B cell (primary cell): ENCODE results near the gene HIGD2A. TPM values are rescaled to one million over a fixed set of nuclear protein-coding genes. Genes with fewer than 3 reads are reported as not detected.

Experiments
- ATAC-seq: fragments of 200-7000 bp; cut with Tn5 transposase; one replicate; pipeline ENCODE4 v1.10.0; 2021; ENCODE audit warnings: low read depth, mild to moderate bottlenecking, moderate number of reproducible peaks, moderate library complexity
- CTCF ChIA-PET: fragments of 350-600 bp; sonication (Branson Sonifier 250); formaldehyde crosslinking; loops from one replicate; lab custom pipeline; 2021; ENCODE audit warnings: antibody characterized with exemption, inconsistent platforms; lab: Charles Lee
- POLR2A ChIA-PET: fragments of 350-600 bp; sonication (Branson Sonifier 250); formaldehyde crosslinking; loops from one replicate; lab custom pipeline; 2021; ENCODE audit warnings: antibody characterized with exemption; lab: Charles Lee
- DNase-seq: peaks from one replicate; pipeline ENCODE4 v3.0.0; 2013
- H2AFZ ChIP-seq: 2 replicates; pipeline ENCODE4 v1.6.1; 2012; ENCODE audit warnings: mild to moderate bottlenecking, low read depth, low read length; ENCODE audit not compliant: insufficient read depth, poor library complexity, severe bottlenecking
- H3K27ac ChIP-seq, 2 donors: 1 replicate in 1 of 2; 2 replicates in 1 of 2; pipeline ENCODE4 v1.5.1; 2012 to 2013; ENCODE audit warnings: low read length in 2 of 2, mild to moderate bottlenecking in 2 of 2, moderate library complexity in 1 of 2
- H3K27me3 ChIP-seq, 4 experiments: fragments of 200-600 bp in 1 of 4; sonication (generic) in 1 of 4; replicated peaks in 1 of 4; 1 replicate in 2 of 4; 2 replicates in 2 of 4; pipeline versions ENCODE4 v1.6.1 to v1.7.0; 2013 to 2016; ENCODE audit warnings: low read length in 3 of 4, mild to moderate bottlenecking in 2 of 4, mixed read lengths in 1 of 4, moderate library complexity in 1 of 4; ENCODE audit not compliant: insufficient read depth in 4 of 4, control insufficient read depth in 3 of 4; ENCODE audit errors: control extremely low read depth in 1 of 4
- H3K36me3 ChIP-seq, 2 experiments: replicated peaks in 1 of 2; 1 replicate in 1 of 2; 2 replicates in 1 of 2; pipeline versions ENCODE4 v1.6.1 to v1.7.1; 2013; ENCODE audit warnings: low read length in 1 of 2; ENCODE audit not compliant: insufficient read depth in 2 of 2, control insufficient read depth in 1 of 2; ENCODE audit errors: control extremely low read depth in 1 of 2, extremely low read depth in 1 of 2
- H3K4me1 ChIP-seq, 2 donors: fragments of 200-600 bp in 1 of 2; sonication (generic) in 1 of 2; 1 replicate in 1 of 2; 2 replicates in 1 of 2; pipeline versions ENCODE4 v1.5.1 to v1.6.1; 2013 to 2017; ENCODE audit warnings: low read length in 2 of 2; ENCODE audit not compliant: control insufficient read depth in 2 of 2, insufficient read depth in 2 of 2
- H3K4me2 ChIP-seq: replicated peaks from 2 replicates; pipeline ENCODE3; 2012; ENCODE audit warnings: mild to moderate bottlenecking, low read depth, low read length; ENCODE audit not compliant: poor library complexity, severe bottlenecking
- H3K4me3 ChIP-seq, 5 experiments: fragments of 200-600 bp in 1 of 5; sonication (generic) in 1 of 5; 1 replicate in 3 of 5; 2 replicates in 2 of 5; pipeline versions ENCODE4 v1.5.1 to v1.7.0; 2011 to 2016; ENCODE audit warnings: low read length in 4 of 5, mild to moderate bottlenecking in 4 of 5, low read depth in 2 of 5, control low read depth in 1 of 5, moderate library complexity in 1 of 5; ENCODE audit not compliant: insufficient read depth in 1 of 5; ENCODE audit errors: control extremely low read depth in 1 of 5, extremely low read depth in 1 of 5
- H3K79me2 ChIP-seq: fragments of 200-600 bp; sonication (generic); one replicate; pipeline ENCODE4 v1.6.0; 2016; ENCODE audit warnings: low read length; ENCODE audit not compliant: control insufficient read depth, insufficient read depth
- H3K9ac ChIP-seq: fragments of 200-600 bp; sonication (generic); 2 replicates; pipeline ENCODE4 v1.6.1; 2017; ENCODE audit warnings: mild to moderate bottlenecking, low read length, moderate library complexity
- H3K9me3 ChIP-seq, 3 donors: one replicate each; pipeline versions ENCODE4 v1.6.1 to v1.7.1; 2013; ENCODE audit warnings: low read length in 2 of 3; ENCODE audit not compliant: control insufficient read depth in 2 of 3, insufficient read depth in 1 of 3; ENCODE audit errors: control extremely low read depth in 1 of 3
- H4K20me1 ChIP-seq: 2 replicates; pipeline ENCODE4 v1.6.0; 2012; ENCODE audit warnings: mild to moderate bottlenecking, low read length; ENCODE audit not compliant: insufficient read depth, control insufficient read depth, poor library complexity, severe bottlenecking
- H3K27ac Mint-ChIP-seq: one replicate; pipeline ENCODE4 v1.8.0; 2021; ENCODE audit warnings: mixed read lengths
- H3K27me3 Mint-ChIP-seq: one replicate; pipeline ENCODE4 v1.8.0; 2021; ENCODE audit warnings: mixed read lengths
- H3K4me1 Mint-ChIP-seq: one replicate; pipeline ENCODE4 v1.8.0; 2021; ENCODE audit warnings: mixed read lengths
- H3K4me3 Mint-ChIP-seq: one replicate; pipeline ENCODE4 v1.8.0; 2021; ENCODE audit warnings: mixed read lengths
- H3K9me3 Mint-ChIP-seq: one replicate; pipeline ENCODE4 v1.8.0; 2022; ENCODE audit warnings: mixed read lengths; ENCODE audit not compliant: insufficient read depth
- EZH2 ChIP-seq: IDR thresholded peaks from 2 replicates; pipeline ENCODE4 v1.6.1; 2012; ENCODE audit warnings: borderline replicate concordance, low read depth, mild to moderate bottlenecking, moderate library complexity, low read length; ENCODE audit not compliant: insufficient read depth, poor library complexity, severe bottlenecking
- WGBS: methylation state at CpG from one replicate; pipeline ENCODE4 v1.1.5; 2013; ENCODE audit warnings: missing lambda C conversion rate; ENCODE audit not compliant: insufficient coverage; 5-methylcytosine and 5-hydroxymethylcytosine counted together
- intact Hi-C: fragments of 100-400 bp; cut with micrococcal nuclease; formaldehyde crosslinking; loops from one replicate; pipeline ENCODE4 v1.10.0; 2022
- polyA plus RNA-seq: library from polyadenylated mRNA; depleted of rRNA; stranded (reverse); fragments of >200 nt; gene quantifications from 2 replicates; pipeline ENCODE4 v1.2.3, GENCODE V29; 2012
- total RNA-seq, 2 donors: library from RNA; stranded (reverse); fragments of 120-200 nt in 1 of 2; gene quantifications; 1 replicate in 1 of 2; 2 replicates in 1 of 2; pipeline versions ENCODE4 v1.2.3 to v1.2.4, GENCODE V29; 2013 to 2022
- TF ChIP-seq, protein P1 (sequence below): fragments of 200-600 bp; IDR thresholded peaks from one replicate; pipeline ENCODE4 v1.8.0; 2022; ENCODE audit warnings: antibody characterized with exemption, mild to moderate bottlenecking

HIGD2A gene
- total and polyA plus RNA-seq, 2 donors (not counting 1 experiment from before 2014, with no cell fraction given) = 80.1 to 212 TPM

DNA sequence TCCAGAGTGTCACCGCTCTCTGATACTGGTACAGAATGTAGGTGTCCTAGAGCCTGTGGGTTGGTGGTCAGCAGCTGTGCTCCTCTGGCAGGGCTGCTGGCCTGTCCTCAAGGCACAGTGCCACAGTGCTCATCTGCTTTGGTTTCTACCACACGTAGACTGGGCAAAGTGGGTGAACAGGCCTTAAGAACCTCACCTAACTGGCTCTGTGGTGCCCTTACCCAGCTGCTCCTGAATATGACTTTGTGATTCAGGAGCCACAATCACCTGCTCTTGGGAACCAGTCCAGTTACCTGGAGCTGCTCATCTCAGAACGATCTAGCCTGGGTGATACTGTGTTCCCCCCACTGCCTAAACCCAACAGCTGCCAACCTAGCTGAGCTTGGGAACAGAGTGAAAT, 6.6 kb upstream of the HIGD2A start:
- Mint-ChIP-seq H3K4me3 (no peak overlapping the region), H3K9me3 (no peaks in the 10 kb centered on the region), H3K4me1 (peaks cover 16% of the 10 kb centered on the region), H3K27me3 (no peaks in the 10 kb centered on the region), H3K27ac (no peak overlapping the region)
- H3K36me3 ChIP-seq = peaks cover 5 to 56% of the 10 kb centered on the region in 2 experiments
- H4K20me1 ChIP-seq = peaks cover 9% of the 10 kb centered on the region
- H3K4me1 ChIP-seq = peaks cover 12 to 13% of the 10 kb centered on the region in 2 donors
- no peaks in the 10 kb centered on the region for H3K9me3 ChIP-seq
- no peak for TF ChIP-seq EZH2
- TF ChIP-seq, protein P1, sequence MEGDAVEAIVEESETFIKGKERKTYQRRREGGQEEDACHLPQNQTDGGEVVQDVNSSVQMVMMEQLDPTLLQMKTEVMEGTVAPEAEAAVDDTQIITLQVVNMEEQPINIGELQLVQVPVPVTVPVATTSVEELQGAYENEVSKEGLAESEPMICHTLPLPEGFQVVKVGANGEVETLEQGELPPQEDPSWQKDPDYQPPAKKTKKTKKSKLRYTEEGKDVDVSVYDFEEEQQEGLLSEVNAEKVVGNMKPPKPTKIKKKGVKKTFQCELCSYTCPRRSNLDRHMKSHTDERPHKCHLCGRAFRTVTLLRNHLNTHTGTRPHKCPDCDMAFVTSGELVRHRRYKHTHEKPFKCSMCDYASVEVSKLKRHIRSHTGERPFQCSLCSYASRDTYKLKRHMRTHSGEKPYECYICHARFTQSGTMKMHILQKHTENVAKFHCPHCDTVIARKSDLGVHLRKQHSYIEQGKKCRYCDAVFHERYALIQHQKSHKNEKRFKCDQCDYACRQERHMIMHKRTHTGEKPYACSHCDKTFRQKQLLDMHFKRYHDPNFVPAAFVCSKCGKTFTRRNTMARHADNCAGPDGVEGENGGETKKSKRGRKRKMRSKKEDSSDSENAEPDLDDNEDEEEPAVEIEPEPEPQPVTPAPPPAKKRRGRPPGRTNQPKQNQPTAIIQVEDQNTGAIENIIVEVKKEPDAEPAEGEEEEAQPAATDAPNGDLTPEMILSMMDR = no peak
- CTCF ChIA-PET = no interaction called here
- H3K27me3 ChIP-seq = no peaks in the 10 kb centered on the region
- 87% methylated on average over 3 of the region's 3 CpGs for WGBS
- DNase-seq (no peak), ATAC-seq (no peak)
- H3K27ac ChIP-seq = no peak overlapping the region
- POLR2A ChIA-PET = interaction anchor here (0.8 kb wide), 1 partner anchor 20 kb away, joined by 4 read pairs; no protein-coding TSS in a partner anchor
- intact Hi-C loops = loop anchor here (10.0 kb wide), 1 partner anchor 147 kb away; the partner anchor contains the start of gene SIMC1
- no peak overlapping the region for H3K4me2 ChIP-seq
- H3K4me3 ChIP-seq = no peak overlapping the region
- peaks cover 19% of the 10 kb centered on the region for H3K79me2 ChIP-seq
- H3K9ac ChIP-seq = no peak overlapping the region
- H2AFZ ChIP-seq = no peak overlapping the region

DNA sequence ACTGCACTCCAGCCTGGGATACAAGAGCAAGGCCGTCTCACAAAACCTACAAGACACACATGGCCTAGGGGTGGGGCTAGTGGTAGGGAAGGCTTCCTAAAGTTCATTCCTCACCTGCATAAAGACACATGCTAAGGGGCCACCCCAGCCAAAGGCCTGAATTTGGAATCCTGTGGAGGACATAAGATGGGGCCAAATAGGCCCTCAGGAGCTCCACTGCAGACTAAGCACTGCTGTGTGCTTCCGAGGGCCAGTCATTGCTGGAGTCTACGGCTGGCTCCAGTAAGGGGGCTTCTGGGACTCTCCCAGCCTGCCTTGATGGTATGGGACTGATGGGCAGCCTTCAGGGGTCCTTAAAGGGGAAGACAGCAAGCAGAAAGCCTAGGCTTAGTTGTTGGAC, 5.8 kb upstream of the HIGD2A start:
- POLR2A ChIA-PET = no interaction called here
- DNase-seq = no peak
- no peaks in the 10 kb centered on the region for H3K27me3 Mint-ChIP-seq

More for the DNA sequence above, 5.8 kb upstream of the HIGD2A start:
- no peak overlapping the region for H3K27ac ChIP-seq
- CTCF ChIA-PET = no interaction called here
- no peak for ATAC-seq
- H2AFZ ChIP-seq = no peak overlapping the region
- H3K4me2 ChIP-seq = no peak overlapping the region
- Mint-ChIP-seq H3K4me3 (no peak overlapping the region), H3K4me1 (peaks cover 22% of the 10 kb centered on the region), H3K9me3 (no peaks in the 10 kb centered on the region), H3K27ac (no peak overlapping the region)
- no peaks in the 10 kb centered on the region for H3K9me3 ChIP-seq
- peaks cover 9% of the 10 kb centered on the region for H4K20me1 ChIP-seq
- WGBS = 82% methylated on average over 2 of the region's 3 CpGs
- H3K4me3 ChIP-seq = no peak overlapping the region
- intact Hi-C loops = loop anchor here (10.0 kb wide), 1 partner anchor 148 kb away; the partner anchor contains the start of gene SIMC1
- H3K36me3 ChIP-seq = peaks cover 5 to 56% of the 10 kb centered on the region in 2 experiments
- no peak overlapping the region for H3K9ac ChIP-seq
- peaks cover 27% of the 10 kb centered on the region for H3K79me2 ChIP-seq
- no peak for TF ChIP-seq EZH2
- TF ChIP-seq, protein P1 = no peak
- peaks cover 20 to 21% of the 10 kb centered on the region in 2 donors for H3K4me1 ChIP-seq
- no peaks in the 10 kb centered on the region for H3K27me3 ChIP-seq
